WTC11 (cell line): ENCODE data around the gene RHOA. TPM values are rescaled to one million over a fixed set of nuclear protein-coding genes. Genes with fewer than 3 reads are reported as not detected.
A peak's percentile ranks its signal among the peaks of the same experiment; 100 is the strongest.

Experiments used
- ATAC-seq: fragments of 200-7000 bp; cut with Tn5 transposase; 2 replicates; pipeline ENCODE4 v1.10.0; 2021; ENCODE audit warnings: mild to moderate bottlenecking, moderate library complexity
- CTCF ChIA-PET: fragments of 300-600 bp; sonication (Branson Sonifier 250); formaldehyde crosslinking; loops from one replicate; lab custom pipeline; 2021; ENCODE audit warnings: antibody characterized with exemption; lab: Charles Lee
- POLR2A ChIA-PET: fragments of 350-600 bp; sonication (Branson Sonifier 250); formaldehyde crosslinking; loops from one replicate; lab custom pipeline; 2021; ENCODE audit warnings: antibody characterized with exemption; lab: Charles Lee
- DNase-seq: peaks from one replicate; pipeline ENCODE4 v3.0.0; 2021; ENCODE audit warnings: low spot score
- H3K27ac Mint-ChIP-seq: 2 replicates; pipeline ENCODE4 v1.8.0; 2021; ENCODE audit warnings: mixed read lengths
- H3K27me3 Mint-ChIP-seq: 2 replicates; pipeline ENCODE4 v1.8.0; 2021; ENCODE audit warnings: low read depth, mild to moderate bottlenecking, moderate library complexity, mixed read lengths
- H3K36me3 Mint-ChIP-seq: 2 replicates; pipeline ENCODE4 v1.8.0; 2021; ENCODE audit warnings: mixed read lengths
- H3K4me1 Mint-ChIP-seq: 2 replicates; pipeline ENCODE4 v1.8.0; 2022; ENCODE audit warnings: mixed read lengths
- H3K4me3 Mint-ChIP-seq: 2 replicates; pipeline ENCODE4 v1.8.0; 2021; ENCODE audit warnings: mild to moderate bottlenecking, moderate library complexity, mixed read lengths
- H3K9me3 Mint-ChIP-seq: 2 replicates; pipeline ENCODE4 v1.8.0; 2021; ENCODE audit warnings: mixed read lengths
- ARID4B ChIP-seq: sonication (generic); formaldehyde crosslinking; IDR thresholded peaks from 2 replicates; pipeline ENCODE4 v1.8.0; 2023; ENCODE audit warnings: missing genetic modification reagents, mild to moderate bottlenecking, borderline replicate concordance
- ATF6 ChIP-seq: sonication (generic); formaldehyde crosslinking; IDR thresholded peaks from 2 replicates; pipeline ENCODE4 v1.8.1; 2023; ENCODE audit warnings: mild to moderate bottlenecking, missing genetic modification reagents
- E2F1 ChIP-seq: sonication (generic); formaldehyde crosslinking; IDR thresholded peaks from 2 replicates; pipeline ENCODE4 v1.8.0; 2022; ENCODE audit warnings: mild to moderate bottlenecking, missing genetic modification reagents
- ELF4 ChIP-seq: sonication (generic); formaldehyde crosslinking; IDR thresholded peaks from 2 replicates; pipeline ENCODE4 v1.8.1; 2022; ENCODE audit warnings: low read depth, mild to moderate bottlenecking, moderate library complexity, missing genetic modification reagents
- HMGA2 ChIP-seq: fragments of 250-450 bp; sonication (Bioruptor Pico); IDR thresholded peaks from 2 replicates; pipeline ENCODE4 v1.4.0; 2021; ENCODE audit warnings: mild to moderate bottlenecking, moderate library complexity
- JAZF1 ChIP-seq: fragments of 250-450 bp; sonication (Bioruptor Pico); IDR thresholded peaks from 2 replicates; pipeline ENCODE4 v1.9.0; 2021; ENCODE audit warnings: moderate library complexity, mild to moderate bottlenecking, inconsistent platforms
- JUN ChIP-seq: sonication (generic); formaldehyde crosslinking; IDR thresholded peaks from 2 replicates; pipeline ENCODE4 v1.8.0; 2023; ENCODE audit warnings: mild to moderate bottlenecking, missing genetic modification reagents
- MAX ChIP-seq: sonication (generic); formaldehyde crosslinking; IDR thresholded peaks from 2 replicates; pipeline ENCODE4 v1.8.0; 2022; ENCODE audit warnings: mild to moderate bottlenecking, missing genetic modification reagents
- MYBL2 ChIP-seq: sonication (generic); formaldehyde crosslinking; IDR thresholded peaks from 2 replicates; pipeline ENCODE4 v1.8.1; 2023; ENCODE audit warnings: mild to moderate bottlenecking, moderate library complexity, missing genetic modification reagents
- RORB ChIP-seq: fragments of 250-450 bp; sonication (Bioruptor Pico); IDR thresholded peaks from 2 replicates; pipeline ENCODE4 v1.9.0; 2021; ENCODE audit warnings: mild to moderate bottlenecking
- SMAD4 ChIP-seq: sonication (generic); formaldehyde crosslinking; IDR thresholded peaks from 2 replicates; pipeline ENCODE4 v1.8.0; 2022; ENCODE audit warnings: mild to moderate bottlenecking, missing genetic modification reagents
- ZMAT4 ChIP-seq: fragments of 250-450 bp; sonication (Bioruptor Pico); IDR thresholded peaks from 2 replicates; pipeline ENCODE4 v1.9.0; 2021; ENCODE audit warnings: mild to moderate bottlenecking
- ZNF121 ChIP-seq: sonication (generic); formaldehyde crosslinking; IDR thresholded peaks from 2 replicates; pipeline ENCODE4 v1.8.0; 2023; ENCODE audit warnings: missing genetic modification reagents
- ZNF425 ChIP-seq: fragments of 250-450 bp; sonication (Bioruptor Pico); conservative IDR thresholded peaks from 2 replicates; pipeline ENCODE4 v1.9.0; 2021; ENCODE audit warnings: mild to moderate bottlenecking
- ZNF671 ChIP-seq: fragments of 250-450 bp; sonication (Bioruptor Pico); IDR thresholded peaks from 2 replicates; pipeline ENCODE4 v1.8.0; 2021; ENCODE audit warnings: mild to moderate bottlenecking
- ZSCAN18 ChIP-seq: fragments of 250-450 bp; sonication (Bioruptor Pico); IDR thresholded peaks from 2 replicates; pipeline ENCODE4 v2.1.2; 2022; ENCODE audit warnings: mild to moderate bottlenecking, moderate library complexity
- total RNA-seq: library from RNA; stranded (reverse); gene quantifications from 3 replicates; pipeline ENCODE4 v1.2.3, GENCODE V29; 2021

Gene RHOA
- total RNA-seq, 1 experiment from 2014 or later: 367 TPM

GRCh38 chr3:49339581-49339940 lies 72.2 kb downstream of the RHOA start:
- TF ChIP-seq MAX (no peak), RORB (CRISPR knock-in tag) (no peak), ZNF671 (CRISPR knock-in tag) (no peak), ARID4B (CRISPR knock-in tag) (no peak), HMGA2 (CRISPR knock-in tag) (no peak), ZNF425 (no peak), JUN (CRISPR knock-in tag) (no peak), E2F1 (CRISPR knock-in tag) (no peak)
- peak; percentile 71 for DNase-seq
- ATAC-seq: peak; percentile 66
- ChIA-PET CTCF (interaction anchor here (0.6 to 2.5 kb wide), 29 partner anchors 11 to 378 kb away, joined by 3 to 51 read pairs (median 5); partner anchors contain the start of genes AMT, C3orf62, DAG1 and GPX1), POLR2A (interaction anchor here (0.5 to 2.3 kb wide), 15 partner anchors 11 to 684 kb away, joined by 3 to 16 read pairs (median 5); partner anchors contain the start of genes BSN, DAG1, GPX1 and NICN1)
- Mint-ChIP-seq H3K4me3 (peak overlapping the region; percentile 88), H3K27ac (peak overlapping the region; percentile 90), H3K4me1 (peaks cover 12% of the 10 kb centered on the region), H3K36me3 (peaks cover 11% of the 10 kb centered on the region), H3K27me3 (no peaks in the 10 kb centered on the region), H3K9me3 (no peaks in the 10 kb centered on the region)

- no peaks in the 10 kb centered on the region for H3K9me3 Mint-ChIP-seq
- H3K27me3 Mint-ChIP-seq: no peaks in the 10 kb centered on the region
- CTCF ChIA-PET: interaction anchor here (1.1 kb wide), 1 partner anchor 115 kb away, joined by 5 read pairs; no protein-coding TSS in a partner anchor
- H3K4me3 Mint-ChIP-seq: no peak overlapping the region
- peaks cover 39% of the 10 kb centered on the region for H3K36me3 Mint-ChIP-seq
- no peak for DNase-seq
- no peak overlapping the region for H3K27ac Mint-ChIP-seq
- TF ChIP-seq ZNF121 (CRISPR knock-in tag) (peak; percentile 49), SMAD4 (CRISPR knock-in tag) (no peak)
- ATAC-seq: no peak
- H3K4me1 Mint-ChIP-seq: peaks cover 1% of the 10 kb centered on the region
- POLR2A ChIA-PET: no interaction called here
Measured at GRCh38 chr3:49333916-49334633, 77.7 kb downstream of the RHOA start.

GRCh38 chr3:49333091-49333490 lies 78.7 kb downstream of the RHOA start:
- ChIA-PET POLR2A (no interaction called here), CTCF (interaction anchor here (0.6 to 0.7 kb wide), 2 partner anchors 24 to 42 kb away, joined by 3 read pairs; no protein-coding TSS in a partner anchor)
- no peaks in the 10 kb centered on the region for H3K27me3 Mint-ChIP-seq
- H3K4me1 Mint-ChIP-seq: no peaks in the 10 kb centered on the region
- no peak for TF ChIP-seq ELF4 (CRISPR knock-in tag)
- no peak for TF ChIP-seq ZSCAN18 (CRISPR knock-in tag)
- no peak for TF ChIP-seq MYBL2 (CRISPR knock-in tag)
- no peak for TF ChIP-seq JUN (CRISPR knock-in tag)
- TF ChIP-seq MAX: no peak
- TF ChIP-seq JAZF1 (CRISPR knock-in tag): no peak
- TF ChIP-seq ATF6: no peak
- no peak for TF ChIP-seq ZMAT4
- no peak for TF ChIP-seq ZNF671 (CRISPR knock-in tag)
- H3K9me3 Mint-ChIP-seq: no peaks in the 10 kb centered on the region
- peaks cover 39% of the 10 kb centered on the region for H3K36me3 Mint-ChIP-seq
- no peak overlapping the region for H3K4me3 Mint-ChIP-seq
- DNase-seq: no peak
- no peak overlapping the region for H3K27ac Mint-ChIP-seq
- no peak for ATAC-seq
